ENCODE data around the gene CD163. TPM values are rescaled to one million over a fixed set of nuclear protein-coding genes. Genes with fewer than 3 reads are reported as not detected.

CD163 gene
- total and polyA plus RNA-seq, 8 donors = 14.7 to 109 (median 31.3) TPM

DNA sequence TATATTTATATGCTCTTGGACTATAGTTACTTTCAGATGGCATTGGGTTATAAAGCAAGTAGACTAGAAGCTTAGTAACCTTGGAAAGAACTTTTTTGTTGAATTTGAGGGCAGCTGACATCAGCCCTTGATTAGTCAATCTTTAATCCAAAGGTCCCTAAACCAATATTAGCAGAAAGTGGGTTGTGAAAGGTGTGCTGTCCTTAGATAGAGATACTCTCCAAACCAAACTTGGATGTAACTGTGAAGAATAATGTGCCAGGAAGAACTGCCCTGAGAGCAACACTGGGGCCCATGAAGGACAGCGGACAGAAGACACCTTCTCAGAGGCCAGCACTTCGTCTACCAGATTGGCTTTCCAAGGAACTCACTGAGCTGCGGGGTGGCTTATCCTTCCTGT lies 10.6 kb downstream of the CD163 start:
- TF ChIP-seq POLR2AphosphoS5 (IDR thresholded peaks at IDR 0.05) (no peak), EP300 (IDR thresholded peaks at IDR 0.05) (no peak), POLR2A (IDR thresholded peaks at IDR 0.05) (no peak)
- TF ChIP-seq, protein P1, sequence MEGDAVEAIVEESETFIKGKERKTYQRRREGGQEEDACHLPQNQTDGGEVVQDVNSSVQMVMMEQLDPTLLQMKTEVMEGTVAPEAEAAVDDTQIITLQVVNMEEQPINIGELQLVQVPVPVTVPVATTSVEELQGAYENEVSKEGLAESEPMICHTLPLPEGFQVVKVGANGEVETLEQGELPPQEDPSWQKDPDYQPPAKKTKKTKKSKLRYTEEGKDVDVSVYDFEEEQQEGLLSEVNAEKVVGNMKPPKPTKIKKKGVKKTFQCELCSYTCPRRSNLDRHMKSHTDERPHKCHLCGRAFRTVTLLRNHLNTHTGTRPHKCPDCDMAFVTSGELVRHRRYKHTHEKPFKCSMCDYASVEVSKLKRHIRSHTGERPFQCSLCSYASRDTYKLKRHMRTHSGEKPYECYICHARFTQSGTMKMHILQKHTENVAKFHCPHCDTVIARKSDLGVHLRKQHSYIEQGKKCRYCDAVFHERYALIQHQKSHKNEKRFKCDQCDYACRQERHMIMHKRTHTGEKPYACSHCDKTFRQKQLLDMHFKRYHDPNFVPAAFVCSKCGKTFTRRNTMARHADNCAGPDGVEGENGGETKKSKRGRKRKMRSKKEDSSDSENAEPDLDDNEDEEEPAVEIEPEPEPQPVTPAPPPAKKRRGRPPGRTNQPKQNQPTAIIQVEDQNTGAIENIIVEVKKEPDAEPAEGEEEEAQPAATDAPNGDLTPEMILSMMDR (IDR thresholded peaks at IDR 0.05) = no peak
- intact Hi-C loops (cut with DNase I; ENCODE audit: low total_unique reads) = no loop called here
- WGBS, 5 donors = 65 to 88% (median 84%) methylated on average over 3 of the region's 3 CpGs

DNA sequence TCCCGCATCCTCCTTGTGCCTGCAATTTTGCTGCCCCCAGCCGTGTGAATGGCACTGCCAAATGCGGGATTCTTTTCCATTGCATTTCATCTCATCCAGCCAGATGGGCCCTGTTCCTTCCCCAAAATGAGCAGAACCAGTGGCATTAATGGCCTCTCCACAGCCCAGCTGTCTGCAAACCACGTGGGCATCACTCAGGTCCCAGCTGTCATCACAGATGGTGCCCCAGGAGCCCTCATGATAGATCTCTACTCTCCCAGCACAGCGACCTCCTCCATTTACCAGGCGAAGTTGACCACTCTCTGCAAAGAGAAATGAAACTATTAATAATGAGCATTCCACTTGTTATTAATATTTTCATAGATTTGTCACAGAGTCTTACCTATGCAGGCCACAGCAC lies 17.1 kb downstream of the CD163 start:
- WGBS, 5 donors = 68 to 80% (median 76%) methylated on average over 6 of the region's 6 CpGs
- H3K4me1 ChIP-seq = no peaks in the 10 kb centered on the region
- no peaks in the 10 kb centered on the region for H3K36me3 ChIP-seq
- TF ChIP-seq, protein P1 (IDR thresholded peaks at IDR 0.05) = no peak
- no peak for TF ChIP-seq EP300 (IDR thresholded peaks at IDR 0.05)
- TF ChIP-seq POLR2AphosphoS5 (IDR thresholded peaks at IDR 0.05) = no peak
- TF ChIP-seq POLR2A (IDR thresholded peaks at IDR 0.05) = no peak
- intact Hi-C loops (cut with DNase I; ENCODE audit: low total_unique reads) = no loop called here
- no peaks in the 10 kb centered on the region for H3K9me3 ChIP-seq
- H3K27ac ChIP-seq = no peak overlapping the region
- no peaks in the 10 kb centered on the region for H3K27me3 ChIP-seq
- DNase-seq = no peak
- H3K4me3 ChIP-seq = no peak overlapping the region

More for the DNA sequence above, 10.6 kb downstream of the CD163 start:
- H3K4me3 ChIP-seq = no peak overlapping the region
- no peaks in the 10 kb centered on the region for H3K9me3 ChIP-seq
- H3K27me3 ChIP-seq = peaks cover 0 to 5% (median 0%) of the 10 kb centered on the region in 3 donors
- no peak overlapping the region for H3K27ac ChIP-seq
- H3K4me1 ChIP-seq = no peaks in the 10 kb centered on the region
- no peaks in the 10 kb centered on the region for H3K36me3 ChIP-seq
- DNase-seq = no peak

DNA sequence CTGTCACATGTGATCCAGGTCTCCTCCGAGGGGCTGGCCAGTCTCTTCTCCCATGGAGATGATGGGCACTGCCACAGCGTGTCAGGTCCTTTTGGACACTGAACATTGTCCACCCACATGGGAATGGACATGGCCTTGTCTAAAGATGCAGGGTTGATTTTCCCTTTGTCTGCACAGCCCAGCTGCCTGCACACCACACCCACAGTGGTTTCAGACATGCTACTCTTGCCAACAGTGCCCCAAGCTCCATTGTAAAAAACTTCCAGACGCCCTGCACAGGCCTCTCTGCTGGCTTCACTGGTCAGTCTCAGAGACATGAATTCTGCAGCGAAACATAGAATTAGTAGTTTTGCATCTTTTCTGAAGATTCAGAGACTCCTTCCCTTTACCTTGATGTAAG lies 18.5 kb downstream of the CD163 start:
- 40 to 93% (median 57%) methylated on average over 4 of the region's 4 CpGs for WGBS, 5 donors
- TF ChIP-seq, protein P1 (IDR thresholded peaks at IDR 0.05) = no peak
- TF ChIP-seq POLR2AphosphoS5 (IDR thresholded peaks at IDR 0.05) (no peak), POLR2A (IDR thresholded peaks at IDR 0.05) (no peak), EP300 (IDR thresholded peaks at IDR 0.05) (no peak)
- DNase-seq = peak in 1 of 2 donors; percentile 13
- H3K36me3 ChIP-seq = no peaks in the 10 kb centered on the region
- no peaks in the 10 kb centered on the region for H3K4me1 ChIP-seq
- no peaks in the 10 kb centered on the region for H3K27me3 ChIP-seq
- H3K27ac ChIP-seq = no peak overlapping the region
- no peaks in the 10 kb centered on the region for H3K9me3 ChIP-seq
- intact Hi-C loops (cut with DNase I; ENCODE audit: low total_unique reads) = no loop called here
- H3K4me3 ChIP-seq = no peak overlapping the region

DNA sequence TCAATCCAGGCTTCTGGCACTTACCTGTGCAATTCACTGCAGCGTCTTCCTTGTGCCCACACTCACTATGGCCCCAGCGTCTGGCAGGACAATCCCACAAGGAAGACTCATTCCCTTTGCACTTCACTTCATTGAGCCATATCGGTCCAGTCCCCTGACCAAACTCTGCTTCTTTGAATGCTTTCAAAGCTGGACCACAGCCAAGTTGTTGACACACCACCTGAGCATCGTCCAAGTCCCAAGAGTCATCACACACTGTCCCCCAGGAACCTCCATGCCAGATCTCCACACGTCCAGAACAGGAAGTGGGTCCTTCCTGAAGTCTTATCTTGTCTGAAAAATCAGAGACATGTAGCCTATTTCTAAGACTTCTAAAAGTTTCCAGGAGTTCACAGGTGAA lies 20.2 kb downstream of the CD163 start:
- Histone ChIP-seq H3K9me3 (no peaks in the 10 kb centered on the region), H3K36me3 (no peaks in the 10 kb centered on the region), H3K4me3 (no peak overlapping the region), H3K4me1 (no peaks in the 10 kb centered on the region), H3K27me3 (no peaks in the 10 kb centered on the region), H3K27ac (no peak overlapping the region)
- WGBS, 5 donors = 57 to 67% (median 65%) methylated on average over 5 of the region's 5 CpGs
- no peak for DNase-seq
- TF ChIP-seq POLR2A (IDR thresholded peaks at IDR 0.05) = no peak
- TF ChIP-seq, protein P1 (IDR thresholded peaks at IDR 0.05) = no peak
- TF ChIP-seq EP300 (IDR thresholded peaks at IDR 0.05) = no peak
- no peak for TF ChIP-seq POLR2AphosphoS5 (IDR thresholded peaks at IDR 0.05)
- intact Hi-C loops (cut with DNase I; ENCODE audit: low total_unique reads) = no loop called here

Measured in stomach (tissue), 9 donors.